Fibroblast of skin of right biceps (primary cell): ENCODE measurements around the gene USH2A.
A peak's percentile ranks its signal among the peaks of the same experiment; 100 is the strongest.
"Not testable (repeated sequence)": the region's sequence is repeated elsewhere in the genome, so short reads cannot be mapped to it uniquely, and the experiment has no call there.

ENCODE experiments used
- DNase-seq: peaks from one replicate; pipeline ENCODE4 v3.0.0-alpha.2; 2013

USH2A gene

GRCh38 chr1:216388558-216388957, 34.7 kb downstream of the USH2A start:
- DNase-seq: no peak

- no peak for DNase-seq
These were observed 35.5 kb downstream of the USH2A start for GRCh38 chr1:216387782-216388181.

GRCh38 chr1:216379441-216379840, 43.8 kb downstream of the USH2A start:
- no peak for DNase-seq

DNA sequence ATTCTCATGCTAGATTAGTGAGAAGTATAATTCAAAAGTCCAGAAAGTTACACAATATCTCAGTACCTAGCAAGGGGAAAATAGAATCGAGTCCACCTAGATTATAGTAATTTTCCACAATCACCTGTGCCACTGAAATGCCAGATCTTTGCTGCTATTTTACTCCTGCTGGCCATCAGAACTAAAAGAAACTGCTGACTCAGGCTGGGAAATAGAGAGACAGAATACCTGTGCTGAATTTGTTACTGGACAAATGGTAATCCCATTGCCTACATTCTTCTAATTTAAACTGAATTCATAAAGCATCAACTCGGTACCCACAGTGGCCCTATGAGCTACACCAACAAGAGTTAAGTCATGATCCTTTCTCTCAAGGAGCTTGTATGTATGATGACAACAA, 55.0 kb downstream of the USH2A start:
- DNase-seq: no peak

DNA sequence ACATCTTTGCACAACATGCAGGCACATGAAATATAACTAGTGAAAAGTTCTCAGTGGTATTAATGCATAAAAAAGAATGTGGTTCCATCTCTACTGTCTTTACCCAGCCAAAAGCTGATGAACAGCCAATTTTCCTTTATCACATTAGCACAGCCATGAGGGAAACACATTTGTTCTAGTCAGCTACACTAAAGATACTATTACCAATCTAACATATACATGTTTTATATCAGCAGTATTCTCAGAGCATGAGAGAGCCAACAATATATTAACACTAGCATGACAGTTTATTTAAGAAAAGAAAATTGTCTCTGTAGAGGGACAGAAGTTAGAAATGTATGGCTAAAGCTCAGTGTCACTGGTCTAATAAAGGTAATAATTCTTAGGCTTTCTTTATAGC, 56.3 kb downstream of the USH2A start:
- no peak for DNase-seq

DNA sequence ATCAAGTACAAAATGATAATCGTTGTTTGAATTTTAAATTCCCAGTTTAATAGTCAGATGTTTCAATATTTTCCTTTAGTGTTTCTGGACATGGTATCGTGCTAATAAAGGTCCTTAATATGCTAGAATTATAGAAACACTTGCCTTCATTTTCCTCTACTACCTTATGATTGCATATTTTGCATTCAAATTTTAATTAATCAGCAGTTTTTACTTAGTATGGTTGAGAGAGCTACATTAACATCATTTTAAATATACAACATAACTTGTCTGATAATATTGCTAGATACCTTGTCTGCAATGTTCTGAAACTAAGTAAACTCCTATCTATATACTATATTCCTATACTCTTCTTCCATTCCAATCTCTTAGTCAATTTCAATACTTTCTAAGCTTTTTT, 66.3 kb downstream of the USH2A start:
- no peak for DNase-seq

- DNase-seq: no peak
These were observed 73.1 kb downstream of the USH2A start for GRCh38 chr1:216350186-216350585.

GRCh38 chr1:216346526-216346925, 76.7 kb downstream of the USH2A start:
- no peak for DNase-seq

DNA sequence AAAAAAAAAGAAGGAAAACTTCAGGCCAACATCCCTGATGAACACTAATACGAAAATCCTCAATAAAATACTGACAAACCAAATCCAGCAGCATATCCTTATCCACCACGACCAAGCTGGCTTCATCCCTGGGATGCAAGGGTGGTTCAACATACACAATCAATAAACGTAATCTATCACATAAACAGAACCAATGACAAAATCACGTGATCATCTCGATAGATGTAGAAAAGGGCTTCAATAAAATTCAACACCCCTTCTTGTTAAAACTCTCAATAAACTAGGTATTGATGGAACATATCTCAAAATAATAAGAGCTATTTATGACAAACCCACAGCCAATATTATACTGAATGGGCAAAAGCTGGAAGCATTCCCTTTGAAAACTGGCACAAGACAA, 82.7 kb downstream of the USH2A start:
- DNase-seq: not testable (repeated sequence)

GRCh38 chr1:216332462-216332861, 90.8 kb downstream of the USH2A start:
- DNase-seq: no peak

DNA sequence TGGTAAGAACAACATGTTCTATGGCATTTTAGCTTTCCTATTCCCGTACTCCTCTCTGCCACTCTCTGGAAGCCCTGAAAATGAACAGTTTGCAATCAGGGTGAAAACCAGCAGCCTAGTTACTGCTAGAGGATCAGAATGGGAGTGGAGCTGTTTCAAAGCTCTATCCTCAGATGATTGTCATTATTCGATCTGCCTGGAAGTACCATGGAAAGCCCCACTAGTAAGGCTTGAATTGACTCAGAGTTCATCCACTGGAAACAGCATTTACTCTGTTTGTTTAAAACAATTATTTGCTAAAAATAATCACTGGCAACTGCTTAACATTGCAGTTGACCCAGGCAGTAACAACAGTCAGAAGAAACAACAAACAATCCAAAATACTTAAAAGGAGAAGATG, 91.2 kb downstream of the USH2A start:
- DNase-seq: no peak

DNA sequence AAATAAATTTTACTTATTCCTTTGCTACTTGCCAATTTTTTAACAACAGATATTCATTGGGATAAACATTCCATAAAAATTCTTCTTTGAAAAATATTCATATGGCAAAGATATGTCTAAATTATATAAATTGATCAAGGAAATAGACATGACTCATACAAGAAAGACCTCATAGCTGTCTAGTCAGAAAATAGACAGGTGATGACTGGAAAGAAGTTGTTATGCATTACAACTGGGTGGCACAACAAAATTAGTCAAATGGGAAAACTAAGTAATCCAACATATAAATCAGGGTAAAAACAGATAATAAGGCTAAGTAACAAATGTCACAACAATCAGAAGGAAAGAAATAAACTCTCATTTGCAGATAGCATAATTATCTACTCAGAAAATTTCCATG, 92.0 kb downstream of the USH2A start:
- DNase-seq: no peak

DNA sequence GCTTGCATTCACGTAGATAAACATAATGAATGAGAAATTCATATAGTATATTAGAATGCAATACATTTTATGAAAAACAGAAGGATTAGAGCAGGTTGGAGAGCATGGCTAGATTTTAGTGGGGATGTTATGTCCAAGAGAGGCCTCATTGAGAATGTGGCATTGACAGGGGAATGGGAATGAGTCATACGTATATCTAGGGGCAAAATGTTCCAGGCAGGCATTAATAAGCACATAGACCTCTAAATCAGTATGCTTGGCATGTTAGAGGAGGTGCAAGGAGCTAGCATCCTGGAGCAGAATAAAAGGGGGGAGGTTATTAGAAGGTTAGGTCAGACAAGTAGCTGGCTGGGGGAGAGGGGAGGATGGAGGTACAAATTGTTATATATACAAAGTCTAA, 93.0 kb downstream of the USH2A start:
- DNase-seq: peak; percentile 11

DNA sequence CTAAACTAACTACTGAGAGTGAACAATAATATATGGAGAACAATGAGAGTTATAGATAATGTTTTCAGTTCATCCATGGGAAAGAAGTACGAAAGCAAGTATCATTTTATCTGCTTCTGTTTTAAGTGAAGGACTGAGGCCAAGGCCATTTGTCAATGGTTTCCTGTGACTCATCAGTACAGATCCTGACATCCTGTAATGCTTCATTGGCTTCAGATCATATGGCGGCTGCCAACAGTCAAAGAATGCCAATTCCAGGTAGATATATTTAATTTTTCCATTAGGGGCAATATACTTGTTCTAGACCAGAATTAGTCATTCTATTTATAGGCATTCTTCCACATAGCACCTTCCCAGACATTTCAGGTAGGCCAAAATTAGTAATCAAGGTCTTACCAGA, 97.3 kb downstream of the USH2A start:
- DNase-seq: peak; percentile 3

GRCh38 chr1:216325336-216325735, 97.9 kb downstream of the USH2A start:
- no peak for DNase-seq

- no peak for DNase-seq
These were observed 99.9 kb downstream of the USH2A start for GRCh38 chr1:216323344-216323743.

DNA sequence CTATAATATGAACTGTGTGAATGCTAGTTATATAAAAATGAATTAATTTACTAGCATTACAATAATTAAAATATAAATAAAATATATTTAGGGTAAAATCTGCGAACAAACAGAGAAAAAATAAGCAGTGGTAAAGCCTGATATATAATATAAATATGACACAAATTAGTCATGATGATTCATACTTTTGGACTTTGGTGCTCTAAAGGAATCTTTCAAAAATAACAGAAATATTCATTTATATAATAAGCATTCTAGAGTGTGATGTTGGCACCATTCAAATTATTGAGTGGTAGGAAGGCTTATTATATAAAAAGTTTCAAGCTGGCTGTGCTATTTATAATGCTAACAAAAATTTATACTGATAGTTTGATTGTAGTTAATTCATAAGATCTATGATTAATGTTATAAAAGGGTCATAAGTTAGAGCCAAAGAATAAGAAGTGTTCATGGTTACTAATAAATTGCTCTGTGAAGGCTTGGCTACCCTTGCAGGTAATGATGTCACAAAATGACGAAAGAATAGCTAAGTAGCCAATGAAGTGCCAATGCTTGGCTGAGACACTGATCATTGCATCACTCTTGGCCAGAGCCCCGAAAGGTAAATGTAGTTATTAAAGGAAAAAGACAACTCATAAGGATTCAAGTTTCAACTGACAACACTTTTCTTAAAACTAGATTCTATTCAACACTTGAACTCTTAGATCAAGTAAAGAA, 108.7 kb downstream of the USH2A start:
- DNase-seq: peak; percentile 21

- peak; percentile 49 for DNase-seq
These were observed 112.5 kb downstream of the USH2A start for GRCh38 chr1:216310776-216311175.

- no peak for DNase-seq
These were observed 116.4 kb downstream of the USH2A start for GRCh38 chr1:216306830-216307229.

- DNase-seq: no peak
These were observed 119.6 kb downstream of the USH2A start for GRCh38 chr1:216303690-216304089.

DNA sequence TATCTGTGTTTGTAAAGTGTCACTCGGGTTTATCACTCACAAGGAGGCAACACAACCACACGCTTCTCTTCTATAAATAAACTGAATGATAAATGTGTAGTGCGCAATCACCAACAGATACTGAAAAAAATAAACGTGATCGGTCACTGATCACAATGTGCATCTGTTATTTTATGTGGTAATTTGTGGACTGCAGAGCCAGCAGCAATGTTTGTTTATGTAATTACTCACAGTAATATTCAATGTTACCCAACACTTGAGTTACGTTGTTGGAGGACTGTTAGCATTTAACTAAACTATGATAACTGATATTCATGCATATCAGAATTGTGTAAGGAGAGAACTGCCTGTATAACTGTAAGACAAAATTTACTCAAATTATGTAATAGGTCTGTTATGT, 129.6 kb downstream of the USH2A start:
- no peak for DNase-seq

GRCh38 chr1:216290074-216290473, 133.2 kb downstream of the USH2A start:
- no peak for DNase-seq

- no peak for DNase-seq
These were observed 138.2 kb downstream of the USH2A start for GRCh38 chr1:216285052-216285451.

DNA sequence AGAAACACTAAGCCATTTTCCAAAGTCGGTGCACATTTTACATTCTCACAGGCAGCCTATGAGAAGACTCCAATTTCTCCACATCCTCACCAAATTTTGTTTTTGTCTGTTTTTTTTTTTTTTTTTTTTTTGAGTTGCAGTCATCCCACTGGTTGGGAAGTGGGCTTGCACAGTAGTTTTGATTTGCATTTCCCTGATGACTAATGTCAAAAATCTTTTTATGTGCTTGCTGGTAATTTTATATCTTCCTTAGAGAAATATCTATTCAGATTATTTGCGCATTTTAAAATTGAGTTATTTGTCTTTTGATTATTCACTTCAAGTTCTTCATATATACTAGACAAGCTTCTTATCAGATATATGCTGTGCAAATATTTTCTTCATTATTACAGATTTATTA, 141.5 kb downstream of the USH2A start:
- DNase-seq: no peak

DNA sequence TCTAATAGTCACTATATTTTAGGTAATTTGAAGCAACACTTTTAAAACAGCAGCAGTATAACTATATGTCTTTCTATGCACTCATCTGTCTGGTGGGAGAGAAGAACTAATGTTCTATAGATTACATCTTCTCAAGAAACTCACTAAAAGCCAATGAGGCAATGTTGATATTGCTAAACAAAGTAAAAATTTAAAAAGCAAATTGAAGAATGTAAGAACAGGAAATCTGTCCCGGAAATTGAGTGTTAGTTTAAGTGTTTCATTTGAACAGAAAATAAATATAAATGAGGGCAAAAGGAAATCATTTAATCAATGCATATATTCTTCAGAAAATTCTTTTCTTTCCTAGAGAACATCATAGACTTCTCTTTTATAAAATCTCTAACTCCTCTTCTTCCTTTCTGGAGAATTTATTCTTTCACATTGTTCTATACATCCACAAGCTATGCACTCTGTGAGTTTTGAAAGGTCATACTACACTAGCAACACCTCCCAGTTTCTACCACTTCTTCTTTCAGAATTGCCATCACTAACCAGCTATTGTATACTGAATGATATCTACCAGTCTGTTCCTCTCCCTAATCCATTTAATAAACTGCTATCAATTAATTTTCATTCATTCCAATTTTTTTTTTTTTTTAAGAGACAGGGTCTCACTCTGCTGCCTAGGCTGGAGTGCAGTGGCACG, 153.0 kb downstream of the USH2A start:
- no peak for DNase-seq
